Measurements from ENCODE around the gene KIFAP3.
"Not testable (repeated sequence)": the region's sequence is repeated elsewhere in the genome, so short reads cannot be mapped to it uniquely, and the experiment has no call there.

KIFAP3 gene

GRCh38 chr1:169885207-169885606 lies 189.3 kb downstream of the KIFAP3 start:
- DNase-seq = no peak

- no peak for DNase-seq
These were observed 189.9 kb downstream of the KIFAP3 start for GRCh38 chr1:169884634-169885033.

DNA sequence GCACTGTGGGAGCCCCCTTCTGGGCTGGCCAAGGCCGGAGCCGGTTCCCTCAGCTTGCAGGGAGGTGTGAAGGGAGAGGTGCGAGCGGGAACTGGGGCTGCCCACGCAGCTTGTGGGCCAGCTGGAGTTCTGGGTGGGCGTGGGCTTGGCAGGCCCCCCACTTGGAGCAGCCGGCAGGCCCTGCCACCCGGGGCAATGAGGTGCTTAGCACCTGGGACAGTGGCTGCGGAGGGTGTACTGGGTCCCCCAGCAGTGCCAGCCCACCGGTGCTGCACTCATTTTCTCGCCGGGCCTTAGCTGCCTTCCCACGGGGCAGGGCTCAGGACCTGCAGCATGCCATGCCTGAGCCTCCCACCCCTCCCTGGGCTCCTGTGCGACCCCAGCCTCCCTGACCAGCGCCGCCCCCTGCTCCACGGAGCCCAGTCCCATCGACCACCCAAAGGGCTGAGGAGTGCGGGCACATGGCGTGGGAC lies 192.4 kb downstream of the KIFAP3 start:
- DNase-seq = no peak

DNA sequence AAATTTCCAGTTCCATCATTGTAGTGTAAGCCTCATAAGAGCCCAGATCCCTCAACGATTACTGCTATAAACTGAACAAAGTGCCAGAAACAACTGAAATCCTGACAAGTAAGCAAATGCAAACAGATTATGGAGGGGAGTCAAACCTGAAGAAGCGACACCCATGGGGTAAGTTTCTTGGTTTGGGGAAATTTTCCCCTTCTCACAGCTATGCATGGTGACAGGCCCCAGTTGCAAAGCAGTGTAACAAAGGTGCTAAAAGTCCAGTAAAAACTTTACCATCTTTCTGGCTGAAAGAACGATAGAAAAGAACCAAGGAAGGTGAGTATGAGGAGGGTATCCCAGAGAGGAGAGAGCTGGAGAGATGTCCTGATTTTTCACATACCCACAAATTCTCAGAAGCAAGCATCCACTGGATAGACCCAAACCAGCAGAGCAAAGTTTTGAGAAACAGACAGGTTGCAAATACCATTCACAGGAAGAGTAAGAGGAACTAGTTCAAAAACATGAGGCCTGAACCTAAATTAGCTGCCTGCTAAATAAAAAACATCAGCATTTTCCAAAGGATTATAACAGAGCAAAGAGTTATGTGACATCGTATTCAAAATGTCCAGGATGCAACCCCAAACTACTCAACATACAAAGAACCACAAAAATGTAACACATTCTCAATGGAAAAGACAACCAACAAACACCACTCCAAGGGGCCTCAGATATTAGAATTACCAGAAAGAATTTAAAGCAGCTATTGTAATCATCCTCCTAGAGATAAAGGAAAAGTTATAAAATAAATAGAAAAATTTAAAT lies 195.3 kb downstream of the KIFAP3 start:
- no peak for DNase-seq

DNA sequence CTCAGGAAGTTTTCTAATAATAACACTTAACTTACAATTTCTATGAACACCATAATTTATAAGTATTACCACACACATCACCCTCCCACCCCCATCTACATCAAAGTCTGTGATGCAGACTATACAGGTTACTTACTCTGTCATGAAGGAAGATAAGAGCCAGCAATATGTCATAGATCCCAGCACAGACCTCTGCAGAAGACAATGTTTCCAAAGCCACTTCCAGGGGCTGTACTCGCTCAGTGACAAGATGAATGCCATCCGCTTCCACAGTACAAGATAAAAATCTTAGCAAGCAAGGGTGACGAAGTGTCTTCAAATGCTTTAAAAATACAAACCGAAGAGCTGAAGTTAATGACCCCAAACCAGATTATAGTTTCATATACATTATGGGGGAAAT lies 196.0 kb downstream of the KIFAP3 start:
- no peak for DNase-seq

GRCh38 chr1:169877800-169878491 lies 196.5 kb downstream of the KIFAP3 start:
- no peak for DNase-seq

DNA sequence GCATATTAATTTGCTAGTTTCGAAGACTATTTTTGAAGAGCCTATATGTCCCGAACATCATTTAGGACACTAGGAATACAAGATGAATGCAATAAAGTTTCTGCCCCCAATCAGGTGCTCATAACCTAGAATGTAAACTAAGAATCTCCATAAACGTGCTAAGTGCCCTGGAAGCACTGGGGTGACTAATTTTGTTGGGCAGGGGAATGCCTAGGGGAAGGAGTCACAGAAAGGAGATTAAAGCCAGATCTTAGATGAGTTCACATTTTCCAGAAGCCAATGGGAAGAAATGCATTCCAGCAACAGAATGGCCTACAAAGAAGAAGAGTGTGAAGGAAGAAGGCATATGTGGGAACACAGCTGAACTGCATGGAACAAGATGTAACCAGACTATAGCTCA lies 200.3 kb downstream of the KIFAP3 start:
- DNase-seq = no peak

DNA sequence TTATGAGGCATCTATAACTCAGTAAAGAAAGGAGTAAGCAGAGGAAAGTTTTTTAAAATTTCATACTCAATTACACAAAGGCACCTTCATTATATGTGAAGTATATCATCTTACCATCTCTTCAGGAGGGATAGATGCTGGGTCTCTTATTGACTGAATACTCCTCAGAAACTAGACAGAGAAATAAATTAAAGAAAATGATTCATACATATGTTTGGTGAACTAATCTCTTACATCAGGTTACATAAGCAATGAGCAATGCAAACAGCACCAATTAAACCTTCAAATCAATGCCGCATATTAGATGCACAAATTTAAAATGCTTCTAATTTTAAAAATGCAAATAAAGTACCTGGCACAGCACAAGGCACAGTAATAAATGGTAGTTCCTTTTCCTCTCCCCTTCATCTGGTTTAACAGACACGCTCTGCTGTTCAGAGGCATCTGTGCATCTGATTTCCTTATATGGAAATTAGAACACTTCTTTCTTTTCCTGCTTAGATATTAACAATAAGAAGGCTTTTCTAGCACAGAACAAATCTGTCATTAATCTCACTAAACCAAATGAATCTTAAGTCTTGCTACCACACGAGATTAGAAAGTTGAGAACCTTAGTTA lies 200.8 kb downstream of the KIFAP3 start:
- no peak for DNase-seq

- no peak for DNase-seq
These were observed 201.6 kb downstream of the KIFAP3 start for GRCh38 chr1:169872906-169873305.

GRCh38 chr1:169871988-169872387 lies 202.5 kb downstream of the KIFAP3 start:
- DNase-seq = not testable (repeated sequence)

Measured in COR-L47 (cell line).